ENCODE data around the gene RARG.

Gene RARG

DNA sequence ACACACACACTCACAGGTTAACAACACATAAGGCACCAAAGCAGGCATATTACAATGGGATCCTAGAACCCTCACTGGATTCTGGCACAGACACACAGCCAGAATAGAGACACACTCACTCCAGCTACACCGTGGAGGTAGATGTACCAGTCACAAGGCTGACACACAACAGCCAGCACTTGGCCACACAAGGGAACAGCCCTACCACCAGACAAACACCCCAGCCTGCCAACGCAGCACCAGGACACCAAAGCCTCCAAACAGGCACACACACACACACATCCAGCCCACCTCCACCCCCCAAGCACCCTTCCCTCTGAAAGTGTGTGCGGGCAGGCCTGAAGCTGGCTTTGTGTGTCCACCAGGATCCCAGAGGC lies 14.1 kb downstream of the RARG start:
- Histone ChIP-seq H3K4me3 (replicated peaks; ENCODE audit: insufficient read depth, low read length) (no peak overlapping the region), H3K27me3 (ENCODE audit: insufficient read depth, poor library complexity, severe bottlenecking) (no peaks in the 10 kb centered on the region), H3K27ac (replicated peaks) (no peak overlapping the region)
- TF ChIP-seq SPI1 (IDR thresholded peaks at IDR 0.05; ENCODE audit: borderline replicate concordance, low read depth) = no peak
- no peak for TF ChIP-seq POLR2AphosphoS5 (IDR thresholded peaks at IDR 0.05; ENCODE audit: low read depth)
- TF ChIP-seq GABPA (IDR thresholded peaks at IDR 0.05; ENCODE audit: low read depth) = no peak
- TF ChIP-seq REST (IDR thresholded peaks at IDR 0.05; ENCODE audit: insufficient replicate concordance, low read depth) = no peak
- TF ChIP-seq CTCF (IDR thresholded peaks at IDR 0.05; ENCODE audit: insufficient read depth, low read length) = no peak
- no peak for DNase-seq (ENCODE audit: low read depth in 1 of 2, low spot score in 1 of 2)

DNA sequence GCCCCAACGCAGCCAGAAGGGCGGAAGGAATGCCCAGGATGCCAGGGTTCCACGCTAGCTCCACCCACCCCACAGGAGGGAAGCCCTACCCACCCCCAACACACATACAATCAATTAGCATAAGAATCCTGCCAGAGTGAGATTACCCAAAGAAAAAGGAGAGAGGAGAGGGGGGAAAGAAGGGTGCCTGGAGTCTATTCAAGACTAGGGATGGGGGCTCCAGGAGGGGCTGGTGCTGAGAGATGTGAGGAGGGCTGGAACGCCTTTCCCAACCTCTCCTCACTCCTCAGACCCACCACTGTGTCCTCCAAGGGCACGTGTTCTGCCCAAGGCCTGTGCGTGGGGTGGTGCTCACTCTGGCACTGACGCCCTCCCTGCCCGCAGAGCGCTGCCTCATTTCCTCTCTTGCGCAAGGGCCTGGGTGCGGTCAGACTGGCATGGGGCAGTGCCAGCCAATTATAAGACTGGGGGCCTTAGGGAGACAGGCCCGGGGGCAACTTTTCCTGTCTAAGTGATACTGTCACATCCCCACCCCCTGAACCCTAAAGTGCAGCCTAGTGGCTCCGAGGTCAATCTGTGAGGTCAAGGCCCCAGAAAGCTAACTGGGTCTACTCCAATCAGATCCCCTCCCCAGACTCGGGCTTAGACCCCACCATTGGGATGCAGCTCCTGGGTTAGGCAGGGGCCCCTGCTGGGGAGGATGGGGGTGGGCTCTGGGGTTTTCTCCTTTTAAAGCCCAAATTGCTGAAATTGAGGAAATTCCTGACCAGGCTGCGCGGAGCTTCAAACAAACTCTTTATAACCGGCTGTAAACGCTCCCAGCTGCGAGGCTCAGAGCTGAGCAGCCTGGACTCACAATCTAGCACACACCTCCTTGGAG lies 14.7 kb downstream of the RARG start:
- H3K4me3 ChIP-seq (replicated peaks; ENCODE audit: insufficient read depth, low read length) = no peak overlapping the region

More for the DNA sequence above, 14.7 kb downstream of the RARG start:
- 0 out of 2 replicates have a peak overlapping the region, but pooled peaks have one; percentile 12 for H3K27ac ChIP-seq (replicated peaks)
- DNase-seq (ENCODE audit: low read depth in 1 of 2, low spot score in 1 of 2) = peak in 1 of 2 experiments; percentile 86
- no peaks in the 10 kb centered on the region for H3K27me3 ChIP-seq (ENCODE audit: insufficient read depth, poor library complexity, severe bottlenecking)
- TF ChIP-seq REST (IDR thresholded peaks at IDR 0.05; ENCODE audit: insufficient replicate concordance, low read depth) (no peak), SPI1 (IDR thresholded peaks at IDR 0.05; ENCODE audit: borderline replicate concordance, low read depth) (peak; percentile 9; the same call in 1 of the 2 replicates), POLR2AphosphoS5 (IDR thresholded peaks at IDR 0.05; ENCODE audit: low read depth) (peak; percentile 77; the same call in 1 of the 2 replicates), CTCF (IDR thresholded peaks at IDR 0.05; ENCODE audit: insufficient read depth, low read length) (no peak), GABPA (IDR thresholded peaks at IDR 0.05; ENCODE audit: low read depth) (0 out of 2 replicates have a peak, but pooled peaks have one; percentile 18)
